Liver (tissue), 3 donors: ENCODE results near the gene CHRNE.

Experiments used
- ATF3 ChIP-seq: IDR thresholded peaks from 2 replicates; pipeline ENCODE4 v1.6.1; 2016; ENCODE audit warnings: antibody characterized with exemption
- CTCF ChIP-seq: fragments of 150-350 bp; IDR thresholded peaks from 2 replicates; pipeline ENCODE4 v1.5.1; 2017; ENCODE audit warnings: improper control_type of control experiment, low read depth, low read length; ENCODE audit not compliant: missing input control
- EGR1 ChIP-seq, 2 donors: IDR thresholded peaks; 2 replicates each; pipeline ENCODE4 v1.6.1; 2016 to 2018; ENCODE audit warnings: antibody characterized with exemption in 2 of 2, low read depth in 2 of 2
- FOXA1 ChIP-seq: IDR thresholded peaks from 2 replicates; pipeline ENCODE4 v1.6.1; 2016; ENCODE audit warnings: antibody characterized with exemption
- GABPA ChIP-seq, 2 donors: IDR thresholded peaks in 1 of 2; conservative IDR thresholded peaks in 1 of 2; 2 replicates each; pipeline ENCODE4 v1.6.1; 2016; ENCODE audit warnings: antibody characterized with exemption in 2 of 2, mild to moderate bottlenecking in 1 of 2, moderate library complexity in 1 of 2
- JUND ChIP-seq, 2 donors: IDR thresholded peaks; 2 replicates each; pipeline ENCODE4 v1.6.1; 2016; ENCODE audit warnings: antibody characterized with exemption in 2 of 2
- MAX ChIP-seq: IDR thresholded peaks from 2 replicates; pipeline ENCODE4 v1.6.1; 2016; ENCODE audit warnings: antibody characterized with exemption
- NR2F2 ChIP-seq: IDR thresholded peaks from 2 replicates; pipeline ENCODE4 v1.6.1; 2016; ENCODE audit warnings: antibody characterized with exemption
- RAD21 ChIP-seq, 2 donors: IDR thresholded peaks; 2 replicates each; pipeline ENCODE4 v1.6.1; 2016; ENCODE audit warnings: antibody characterized with exemption in 2 of 2, mild to moderate bottlenecking in 2 of 2
- REST ChIP-seq: IDR thresholded peaks from 2 replicates; pipeline ENCODE4 v1.6.1; 2016; ENCODE audit warnings: antibody characterized with exemption, mild to moderate bottlenecking
- SP1 ChIP-seq: IDR thresholded peaks from 2 replicates; pipeline ENCODE4 v1.6.1; 2018; ENCODE audit warnings: antibody characterized with exemption, mild to moderate bottlenecking
- TAF1 ChIP-seq: conservative IDR thresholded peaks from 2 replicates; pipeline ENCODE4 v1.6.1; 2016; ENCODE audit warnings: antibody characterized with exemption, mild to moderate bottlenecking
- YY1 ChIP-seq: IDR thresholded peaks from 2 replicates; pipeline ENCODE4 v1.6.1; 2016; ENCODE audit warnings: antibody characterized with exemption, mild to moderate bottlenecking
- ZBTB33 ChIP-seq: IDR thresholded peaks from 2 replicates; pipeline ENCODE4 v1.6.1; 2016; ENCODE audit warnings: antibody characterized with exemption
- donor health status: healthy.
- donor health status: healthy.

- TF ChIP-seq CTCF (no peak), TAF1 (no peak), FOXA1 (no peak), YY1 (no peak), RAD21 (IDR thresholded peaks at IDR 0.05) (no peak), JUND (IDR thresholded peaks at IDR 0.05) (no peak), MAX (no peak), REST (no peak), GABPA (IDR thresholded peaks at IDR 0.05 in 1 of 2, conservative IDR thresholded peaks at IDR 0.05 in 1 of 2) (no peak), ZBTB33 (no peak), ATF3 (no peak), NR2F2 (no peak), EGR1 (IDR thresholded peaks at IDR 0.05; ENCODE audit: low read depth in 2 of 2) (no peak), SP1 (no peak)
Observed at GRCh38 chr17:4944554-4945175, 41.8 kb upstream of the CHRNE start.
